SH-SY5Y (cell line): ENCODE measurements around the gene MATN4.

Experiments
- GATA2 ChIP-seq: IDR thresholded peaks from 2 replicates; pipeline ENCODE4 v1.6.1; 2011; ENCODE audit warnings: mild to moderate bottlenecking, low read depth, low read length
- GATA3 ChIP-seq: IDR thresholded peaks from 2 replicates; pipeline ENCODE4 v1.6.1; 2011; ENCODE audit warnings: low read depth, mild to moderate bottlenecking, low read length, moderate library complexity

The MATN4 gene

GRCh38 chr20:45308117-45308778, at the start of gene MATN4:
TSS of gene MATN4 (minus strand) at chr20:45308299. CDS start at chr20:45305582, 2,717 bp downstream.
- TF ChIP-seq GATA2 (no peak), GATA3 (no peak)

GRCh38 chr20:45355209-45356084, 47.3 kb upstream of the MATN4 start:
- TF ChIP-seq GATA2 (no peak), GATA3 (no peak)

- TF ChIP-seq GATA2 (no peak), GATA3 (no peak)
Observed at GRCh38 chr20:45354423-45355208, 46.5 kb upstream of the MATN4 start.

- TF ChIP-seq GATA2, result no peak
- TF ChIP-seq GATA3, result no peak
Observed at GRCh38 chr20:45353746-45354145, 45.6 kb upstream of the MATN4 start.

GRCh38 chr20:45352729-45353128, 44.6 kb upstream of the MATN4 start:
- TF ChIP-seq GATA3 (no peak), GATA2 (no peak)

- TF ChIP-seq GATA2 (no peak), GATA3 (no peak)
Observed at GRCh38 chr20:45350217-45350616, 42.1 kb upstream of the MATN4 start.

- no peak for TF ChIP-seq GATA3
- TF ChIP-seq GATA2, result no peak
Observed at GRCh38 chr20:45347936-45348778, 40.1 kb upstream of the MATN4 start, which contains the start of gene SDC4. TSS of gene SDC4 (minus strand) at chr20:45348424. CDS start at chr20:45348384, 40 bp downstream.

- TF ChIP-seq GATA3 (no peak), GATA2 (no peak)
Observed at GRCh38 chr20:45347297-45347935, 39.3 kb upstream of the MATN4 start.

GRCh38 chr20:45346851-45347250, 38.8 kb upstream of the MATN4 start:
- TF ChIP-seq GATA2 (no peak), GATA3 (no peak)

GRCh38 chr20:45346291-45346718, 38.2 kb upstream of the MATN4 start:
- no peak for TF ChIP-seq GATA3
- TF ChIP-seq GATA2, result no peak

GRCh38 chr20:45345104-45345936, 37.2 kb upstream of the MATN4 start:
- TF ChIP-seq GATA3 (no peak), GATA2 (no peak)
